Cerebellar cortex (tissue), 1 donor: ENCODE data around the gene CKLF.
A peak's percentile ranks its signal among the peaks of the same experiment; 100 is the strongest.

Experiments used
- DNase-seq: peaks from one replicate; pipeline ENCODE4 v3.0.0-alpha.2; 2015; ENCODE audit warnings: low spot score

CKLF gene

DNA sequence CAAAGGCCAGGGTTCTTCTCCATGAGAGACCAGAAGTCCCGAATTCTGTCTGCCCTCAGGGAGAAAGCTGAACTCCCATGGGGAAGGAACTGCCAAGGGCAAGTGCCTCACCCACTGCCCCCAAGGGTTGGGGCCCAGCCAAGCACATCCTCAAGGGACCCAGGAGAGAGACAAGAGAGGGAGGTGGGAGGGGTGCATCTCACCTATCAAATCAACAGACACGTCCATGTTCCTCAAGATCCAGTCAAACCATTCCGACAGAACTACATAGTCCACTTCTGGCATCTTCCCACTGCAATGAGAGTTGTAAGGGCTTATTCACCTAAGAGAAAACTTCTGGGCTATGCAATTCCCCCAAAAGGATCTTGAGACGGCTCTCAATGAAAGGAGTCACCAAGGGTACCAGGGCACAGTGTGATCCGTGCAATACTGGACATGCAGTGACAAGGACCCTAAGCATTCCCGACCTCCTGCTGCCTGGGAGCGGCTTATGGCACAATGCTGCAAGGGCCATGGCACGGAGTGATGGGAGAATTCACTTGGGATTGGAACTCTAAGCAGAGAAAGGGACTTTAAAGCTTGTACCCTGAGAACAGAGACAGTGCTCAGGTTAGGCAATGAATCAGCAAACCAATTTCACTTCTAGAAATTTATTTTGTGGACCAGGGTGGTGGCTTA, 34.7 kb upstream of the CKLF start:
- DNase-seq: no peak

DNA sequence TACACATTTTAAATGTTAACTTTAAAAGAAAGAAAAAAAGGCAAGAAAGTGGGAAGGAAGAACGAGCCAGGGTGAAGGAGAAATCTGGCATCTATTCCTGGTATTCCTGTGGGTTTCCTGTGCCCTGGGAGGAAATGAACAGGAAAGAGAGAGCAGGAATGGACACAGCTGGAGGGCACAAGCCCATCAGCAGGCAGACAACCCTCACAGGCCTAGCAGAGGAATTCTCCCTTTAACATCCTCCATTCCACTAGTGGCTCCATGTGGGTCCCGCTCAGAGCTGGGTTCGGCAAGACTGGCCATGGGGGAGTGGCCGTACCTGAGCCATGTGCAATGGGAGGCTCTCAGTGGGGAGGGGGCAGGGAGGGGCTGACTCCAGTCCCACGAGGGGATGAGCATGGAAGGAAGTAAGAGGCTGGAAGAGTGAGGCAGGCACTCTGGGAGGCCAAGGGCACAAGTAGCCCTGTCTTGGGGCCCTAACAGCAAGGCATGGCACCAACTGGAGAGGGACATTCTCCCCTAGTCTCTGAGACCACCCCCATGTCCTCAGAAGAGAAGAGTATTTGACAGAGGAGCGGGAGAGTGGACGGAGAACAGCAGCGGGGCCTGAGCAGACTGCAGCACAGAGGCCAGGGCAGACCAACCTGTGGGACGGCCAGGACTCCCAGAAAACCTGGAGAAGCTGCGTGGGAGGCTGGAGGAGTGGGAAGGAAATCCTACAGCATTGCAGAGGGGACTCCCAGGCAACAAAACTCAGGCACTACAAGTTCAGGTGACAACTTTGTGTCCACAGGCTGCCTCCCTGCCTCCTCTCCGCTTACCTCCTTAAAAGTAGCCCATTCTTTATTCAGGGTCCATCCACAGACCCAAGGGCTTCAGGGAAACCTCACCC, 32.6 kb upstream of the CKLF start:
- DNase-seq: no peak

DNA sequence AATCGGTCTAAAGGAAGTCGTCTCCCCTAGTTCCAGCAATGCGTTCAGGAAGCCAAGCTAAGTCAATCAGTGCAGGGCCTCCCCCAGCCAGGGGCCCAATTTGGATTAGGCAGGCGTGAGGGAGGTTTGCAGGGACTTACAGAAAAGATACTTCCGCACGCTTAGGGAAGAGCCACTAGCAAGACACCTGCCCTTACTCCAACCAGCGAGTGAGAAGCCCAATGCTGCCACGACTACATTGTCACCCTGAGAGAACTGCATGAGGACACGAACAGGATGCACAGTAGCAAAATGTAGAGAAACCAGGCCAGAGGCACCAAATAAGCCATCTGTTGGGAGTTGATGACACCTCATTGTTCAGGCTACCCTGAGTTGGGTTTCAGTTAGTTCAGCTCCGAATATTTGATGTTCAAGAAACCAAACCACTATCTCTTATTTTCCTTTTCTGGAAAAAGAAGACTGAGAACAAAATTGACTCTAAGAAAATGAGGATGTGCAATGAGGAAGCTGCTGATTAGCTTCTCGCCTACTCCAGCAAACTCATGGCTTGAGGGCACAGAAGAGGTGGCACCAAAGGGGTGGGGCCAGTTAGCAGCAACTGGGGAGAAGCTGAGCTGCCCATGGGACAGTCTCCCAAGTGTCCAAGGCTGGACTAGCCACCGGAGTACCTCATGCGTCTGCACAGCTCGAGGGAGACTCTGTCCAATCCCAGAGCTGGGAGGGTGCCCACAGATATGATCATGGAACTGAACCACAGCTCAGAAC, 31.8 kb upstream of the CKLF start:
- no peak for DNase-seq

DNA sequence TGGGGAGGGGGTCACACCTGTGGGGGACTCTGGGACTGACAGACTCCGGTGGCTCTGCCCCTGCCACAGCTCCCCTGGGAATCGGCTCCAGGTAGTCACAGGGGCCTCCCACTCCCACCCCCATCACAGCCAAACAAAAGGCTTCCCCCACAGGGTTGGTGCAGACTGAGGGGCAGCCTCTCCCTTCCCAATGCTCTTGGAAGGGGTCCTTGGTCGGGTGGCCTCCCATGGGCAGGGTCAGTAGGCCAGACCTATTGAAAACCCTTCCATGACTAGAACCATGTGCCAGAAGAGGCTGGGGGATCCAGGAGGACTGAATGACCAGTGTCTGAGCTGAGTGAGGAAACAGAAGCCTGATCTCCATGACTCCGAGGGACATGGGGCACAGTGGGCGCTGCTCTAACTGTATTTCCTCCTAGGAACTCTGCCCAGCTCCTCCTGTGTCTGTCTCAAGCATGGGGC, 31.1 kb upstream of the CKLF start:
- no peak for DNase-seq

DNA sequence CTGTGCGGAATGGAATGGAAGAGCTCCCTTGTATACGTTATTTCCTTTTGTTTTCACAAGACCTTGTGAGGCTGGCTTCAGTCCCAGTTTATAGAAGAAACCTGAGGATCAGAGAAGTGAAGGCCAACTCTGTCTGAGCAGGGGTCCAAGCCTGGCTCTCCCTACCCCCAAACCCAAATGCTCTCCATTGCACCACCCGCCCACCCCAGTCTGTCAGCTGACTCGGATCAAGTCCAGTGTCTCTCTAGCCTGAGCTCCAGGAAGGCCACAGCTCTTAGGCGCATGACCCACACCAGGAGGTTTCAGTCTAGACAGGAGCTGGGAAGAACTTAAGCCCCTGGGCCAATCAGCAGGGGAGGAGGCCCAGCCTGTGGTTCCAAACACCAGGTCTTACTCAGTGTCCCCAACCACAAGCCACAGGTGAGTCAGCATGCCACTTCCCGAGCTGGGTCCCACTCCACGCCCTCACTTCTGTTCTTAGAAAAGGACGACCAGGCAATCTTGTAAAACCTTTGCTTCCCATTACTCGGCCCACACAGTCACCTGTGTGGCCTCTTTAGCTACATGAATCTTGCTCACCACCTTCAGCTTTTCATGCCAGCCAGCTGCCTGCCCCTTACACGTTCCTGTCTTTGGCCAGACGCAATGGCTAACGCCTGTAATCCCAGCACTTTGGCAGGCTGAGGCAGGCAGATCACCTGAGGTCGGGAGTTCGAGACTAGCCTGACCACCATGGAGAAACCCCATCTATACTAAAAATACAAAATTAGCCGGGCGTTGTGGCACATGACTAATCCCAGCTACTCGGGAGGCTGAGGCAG, 30.2 kb upstream of the CKLF start:
- DNase-seq: no peak

DNA sequence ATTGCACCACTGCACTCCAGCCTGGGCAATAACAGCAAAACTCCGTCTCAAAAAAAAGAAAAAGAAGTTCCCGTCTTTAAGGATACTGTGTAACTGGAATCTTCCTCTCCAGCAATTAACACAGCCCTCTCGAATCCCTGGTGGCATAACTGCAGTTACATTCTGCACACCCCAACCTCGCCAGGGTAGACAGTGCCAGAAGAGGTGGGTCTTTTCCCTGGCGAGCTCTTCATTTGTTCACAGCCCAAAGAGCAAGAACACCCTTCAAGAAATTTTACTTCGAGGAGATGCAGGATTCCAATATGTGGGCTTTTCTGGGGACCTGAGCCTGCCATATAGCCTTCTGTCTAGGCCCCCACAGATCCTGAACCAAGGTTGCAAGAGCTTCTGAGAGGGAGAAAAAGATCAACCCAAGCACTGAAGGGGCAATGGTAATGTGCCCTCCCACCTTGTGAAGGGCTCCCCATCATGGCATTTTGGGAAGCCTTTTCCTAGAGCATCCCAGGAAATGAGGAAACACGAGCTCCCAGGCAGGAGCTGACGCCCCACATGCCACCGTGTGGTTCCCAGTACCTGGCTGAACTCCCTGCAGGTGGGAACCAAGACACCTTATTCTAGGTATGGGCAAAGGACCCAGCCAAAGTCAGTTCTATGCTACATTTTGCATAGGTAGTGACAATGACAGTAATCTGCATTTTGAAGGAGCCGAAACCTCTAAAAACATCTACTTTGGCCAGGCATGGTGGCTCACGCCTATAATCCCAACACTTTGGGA, 29.4 kb upstream of the CKLF start:
- no peak for DNase-seq

DNA sequence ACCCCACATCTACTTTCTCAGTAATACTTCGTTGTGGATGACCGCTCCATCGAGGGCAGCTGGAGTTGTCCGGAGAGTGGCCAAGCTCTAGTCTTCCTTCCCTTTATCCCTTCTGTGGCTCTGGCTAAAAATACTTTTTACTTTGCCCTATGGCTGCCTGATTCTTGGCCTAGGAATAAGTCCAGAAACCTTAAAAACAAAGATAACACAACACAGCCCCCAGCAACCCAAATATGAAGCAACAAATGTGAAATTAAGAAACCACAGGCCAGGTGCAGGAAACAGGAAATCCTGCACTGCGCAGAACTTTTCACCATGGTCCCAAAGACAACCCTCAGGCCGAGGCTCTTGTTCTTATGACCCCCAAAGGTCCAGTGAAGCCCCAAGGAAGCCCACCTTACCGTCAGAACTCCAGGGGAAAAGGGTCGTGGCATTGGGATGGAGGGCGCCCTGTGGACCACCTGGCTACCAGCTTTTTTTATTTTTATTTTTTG, 28.5 kb upstream of the CKLF start:
- DNase-seq: no peak

DNA sequence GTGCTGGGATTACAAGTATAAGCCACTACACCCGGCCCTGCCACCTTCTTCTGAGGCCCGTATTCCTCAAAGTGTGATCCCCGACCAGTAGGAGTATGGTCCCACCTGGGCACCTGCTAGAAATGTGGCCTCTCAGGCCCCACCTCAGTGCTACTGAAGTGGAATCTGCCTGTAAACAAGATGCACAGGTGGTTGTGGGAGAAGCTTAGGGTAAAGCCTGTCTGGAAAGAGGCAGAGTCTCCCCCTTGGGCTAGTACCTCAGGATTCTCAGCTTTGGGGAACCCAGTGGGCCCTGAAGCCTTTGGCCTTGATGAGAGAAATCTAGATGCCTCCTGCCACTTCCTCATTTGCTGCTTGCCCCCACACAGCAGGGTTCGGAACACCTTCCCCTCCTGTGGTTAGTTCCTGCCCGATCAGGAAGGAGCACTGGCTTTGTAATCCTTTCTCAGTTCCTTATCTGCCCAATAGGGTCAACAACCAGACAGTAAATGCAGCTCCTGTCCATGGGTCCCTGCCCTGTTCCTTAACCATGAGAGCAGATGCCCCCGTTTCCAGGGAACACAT, 27.7 kb upstream of the CKLF start:
- no peak for DNase-seq

DNA sequence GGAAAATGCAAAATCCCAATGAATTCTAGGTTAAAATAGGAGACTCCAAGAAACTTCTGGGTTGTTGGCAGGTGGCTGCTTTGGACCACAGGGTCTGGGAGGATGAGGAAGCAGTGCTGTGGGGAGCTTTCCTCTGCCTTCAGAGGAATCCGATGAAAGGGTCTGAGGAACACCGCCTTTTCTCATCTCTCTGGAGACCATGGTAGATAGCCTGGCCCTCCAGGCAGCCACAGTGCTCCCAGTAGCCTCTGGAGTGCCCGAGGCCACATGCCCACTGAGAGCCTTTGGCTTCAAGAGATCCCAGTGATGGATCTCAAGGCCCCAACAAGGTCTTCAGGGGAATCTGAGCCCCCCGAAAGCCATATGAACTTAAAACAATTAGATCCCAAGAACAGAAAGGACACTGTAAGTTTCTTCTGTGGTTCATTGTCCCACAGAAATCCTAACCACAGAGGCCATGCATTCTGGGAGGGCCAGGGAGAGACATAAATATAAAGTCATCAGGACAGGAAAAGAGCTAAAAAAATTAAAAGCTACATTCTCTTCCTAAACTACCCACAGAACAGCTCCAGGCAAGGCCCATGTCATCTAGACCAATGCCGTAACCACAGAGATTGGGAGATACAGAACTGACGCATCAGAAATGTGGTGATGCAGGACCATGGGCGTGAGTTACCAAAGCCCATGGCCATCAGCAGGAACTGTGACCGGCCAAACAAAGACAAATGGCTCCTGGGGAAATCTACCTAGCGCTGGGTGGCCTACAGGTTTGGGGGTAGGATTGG, 26.8 kb upstream of the CKLF start:
- no peak for DNase-seq

DNA sequence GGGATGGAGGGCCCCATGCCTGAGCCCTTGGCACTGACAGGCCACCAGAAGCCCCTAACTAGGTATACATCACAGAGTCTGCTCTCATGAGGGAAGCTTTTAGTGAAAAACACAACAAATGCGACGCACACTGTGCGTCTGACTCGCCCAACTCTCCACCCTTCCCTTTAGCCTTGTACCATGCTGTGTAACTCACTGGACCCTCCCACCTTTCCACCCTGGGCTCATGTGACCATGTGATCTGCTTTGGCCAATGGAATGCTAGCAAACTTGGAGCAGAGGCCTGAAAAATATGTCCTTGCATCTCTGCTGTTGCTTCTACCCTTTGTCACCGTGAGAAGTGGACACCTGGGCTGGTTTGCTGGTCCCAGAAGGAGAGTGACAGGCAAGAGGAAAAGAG, 24.1 kb upstream of the CKLF start:
- DNase-seq: no peak

DNA sequence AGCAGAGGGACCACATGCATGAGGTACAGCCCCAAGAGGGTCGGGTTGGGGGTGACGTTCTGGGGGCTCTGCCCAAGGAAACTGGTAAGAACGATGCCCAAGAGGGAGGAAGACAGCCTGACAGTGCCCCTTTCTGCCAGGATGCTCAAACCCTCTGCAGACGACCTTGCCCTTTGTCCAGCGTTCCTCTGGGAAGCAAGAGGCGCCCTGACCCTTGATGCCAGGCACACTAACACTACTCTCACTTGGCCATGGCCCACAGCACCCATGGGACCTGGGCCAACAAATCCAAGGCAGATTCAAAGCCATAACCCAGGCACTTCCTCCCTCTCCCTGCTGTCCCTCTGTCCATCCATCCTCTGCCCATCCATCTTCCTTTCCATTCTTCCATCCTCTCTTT, 22.9 kb upstream of the CKLF start:
- DNase-seq: no peak

DNA sequence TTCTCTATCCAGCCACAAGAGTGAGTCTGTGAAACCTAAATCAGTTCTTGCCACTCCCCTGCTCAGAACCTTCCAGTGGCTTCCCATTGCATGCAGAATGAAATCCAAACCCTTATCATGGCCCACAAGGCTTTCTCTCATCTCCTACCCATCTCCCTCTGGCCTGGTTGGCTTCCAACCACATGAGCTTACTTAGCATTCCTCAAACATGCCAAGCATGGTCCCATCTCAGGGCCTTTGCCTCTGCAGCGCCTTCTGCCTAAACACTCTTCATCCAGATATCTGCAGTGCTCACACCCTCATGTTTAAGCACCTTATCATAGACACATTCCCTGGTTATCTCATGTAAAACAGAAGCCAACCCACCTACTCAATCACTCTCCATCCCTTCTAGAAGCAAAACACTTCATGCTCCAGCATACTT, 18.0 kb upstream of the CKLF start:
- DNase-seq: no peak

DNA sequence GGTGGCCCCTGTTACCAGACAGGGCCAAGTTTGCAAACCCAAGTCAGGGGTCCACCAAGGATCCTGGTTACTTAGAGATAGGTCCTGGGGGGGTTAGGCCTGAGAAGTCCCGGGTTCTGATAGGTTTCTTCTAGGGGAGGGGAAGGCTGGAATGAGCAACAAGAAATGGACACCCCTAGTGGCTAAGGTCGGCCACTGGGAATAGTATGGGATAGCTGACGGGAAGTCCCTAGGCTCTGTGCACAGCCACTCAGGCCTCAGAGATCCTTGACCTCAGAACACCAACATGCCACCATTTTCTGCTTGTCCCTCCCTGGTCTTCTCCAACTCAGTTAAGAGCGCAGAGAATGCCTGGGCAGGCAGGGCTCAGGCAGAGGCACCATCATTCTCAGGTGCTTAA, 15.9 kb upstream of the CKLF start:
- DNase-seq: no peak

DNA sequence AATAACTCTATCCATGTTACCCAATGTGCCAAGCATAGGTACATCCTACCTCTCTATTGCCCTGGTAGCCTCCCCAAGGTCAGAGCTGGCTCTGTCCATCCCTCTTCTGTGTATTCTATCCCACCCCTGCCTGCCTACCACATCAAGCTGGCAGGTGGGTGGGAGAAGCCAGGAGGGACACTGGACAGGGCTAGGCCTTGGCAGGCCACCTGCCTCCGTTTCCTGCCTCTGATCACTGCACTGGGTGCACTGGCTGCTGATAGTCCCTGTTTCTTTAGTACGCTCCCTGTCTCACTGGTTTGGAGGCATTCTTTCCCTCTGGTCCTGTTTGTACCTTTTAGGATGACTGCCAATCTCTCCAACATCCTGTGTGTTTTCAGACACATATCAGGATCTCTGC, 15.1 kb upstream of the CKLF start:
- no peak for DNase-seq

DNA sequence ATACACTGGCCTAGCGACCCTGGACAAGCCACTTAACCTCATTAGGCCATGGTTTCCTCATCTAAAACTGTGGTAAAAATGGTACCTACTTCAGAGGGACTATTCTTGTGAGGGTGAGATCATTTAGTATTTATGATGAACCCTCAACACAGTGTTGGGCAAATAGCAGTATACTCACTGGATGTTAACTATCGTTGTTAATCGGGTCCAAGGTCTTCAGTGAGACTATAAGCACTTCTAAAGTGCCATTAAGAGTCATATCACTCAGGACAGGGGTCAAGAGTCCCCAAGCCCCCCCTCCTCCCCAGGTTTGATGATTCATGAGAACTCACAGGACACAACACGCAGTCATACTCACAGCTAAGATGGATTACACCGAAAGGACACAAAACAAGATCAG, 13.5 kb upstream of the CKLF start:
- no peak for DNase-seq

DNA sequence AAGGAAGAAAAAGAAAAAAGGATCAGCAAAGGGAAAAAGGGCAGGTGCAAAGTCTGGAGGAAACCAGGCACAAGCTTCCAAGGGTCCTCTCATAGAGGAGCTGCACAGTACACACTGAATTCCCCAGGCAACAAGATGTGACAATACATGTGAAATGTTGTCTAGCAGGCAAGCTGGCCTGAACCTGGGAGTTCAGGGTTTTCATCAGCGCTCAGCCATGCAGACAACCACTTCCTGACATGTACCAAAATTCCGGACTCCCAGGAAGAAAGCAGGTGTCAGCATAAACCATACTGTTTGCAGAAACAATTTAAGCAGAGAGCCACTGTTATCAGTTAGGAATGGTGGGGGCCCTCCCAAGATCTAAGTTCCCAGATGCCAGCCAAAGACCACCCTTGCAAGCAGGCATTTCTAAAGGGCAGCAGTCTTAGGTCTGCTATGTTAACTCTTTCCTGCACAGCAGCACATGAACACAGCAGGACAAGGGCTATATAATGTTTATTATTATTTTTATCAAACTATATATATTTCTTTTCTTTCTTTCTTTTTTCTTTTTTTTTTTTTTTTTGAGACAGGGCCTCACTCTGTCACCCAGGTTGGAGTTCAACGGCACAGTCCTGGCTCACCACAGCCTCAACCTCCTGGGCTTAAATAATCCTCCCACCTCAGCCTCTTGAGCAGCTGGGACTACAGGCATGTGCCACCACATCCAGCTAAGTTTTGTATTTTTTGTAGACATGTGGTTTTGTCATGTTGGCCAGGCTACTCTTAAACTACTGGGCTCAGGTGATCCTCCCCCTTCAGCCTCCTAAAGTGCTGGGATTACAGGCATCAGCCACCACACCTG, 12.5 kb upstream of the CKLF start:
- peak; percentile 76 for DNase-seq

DNA sequence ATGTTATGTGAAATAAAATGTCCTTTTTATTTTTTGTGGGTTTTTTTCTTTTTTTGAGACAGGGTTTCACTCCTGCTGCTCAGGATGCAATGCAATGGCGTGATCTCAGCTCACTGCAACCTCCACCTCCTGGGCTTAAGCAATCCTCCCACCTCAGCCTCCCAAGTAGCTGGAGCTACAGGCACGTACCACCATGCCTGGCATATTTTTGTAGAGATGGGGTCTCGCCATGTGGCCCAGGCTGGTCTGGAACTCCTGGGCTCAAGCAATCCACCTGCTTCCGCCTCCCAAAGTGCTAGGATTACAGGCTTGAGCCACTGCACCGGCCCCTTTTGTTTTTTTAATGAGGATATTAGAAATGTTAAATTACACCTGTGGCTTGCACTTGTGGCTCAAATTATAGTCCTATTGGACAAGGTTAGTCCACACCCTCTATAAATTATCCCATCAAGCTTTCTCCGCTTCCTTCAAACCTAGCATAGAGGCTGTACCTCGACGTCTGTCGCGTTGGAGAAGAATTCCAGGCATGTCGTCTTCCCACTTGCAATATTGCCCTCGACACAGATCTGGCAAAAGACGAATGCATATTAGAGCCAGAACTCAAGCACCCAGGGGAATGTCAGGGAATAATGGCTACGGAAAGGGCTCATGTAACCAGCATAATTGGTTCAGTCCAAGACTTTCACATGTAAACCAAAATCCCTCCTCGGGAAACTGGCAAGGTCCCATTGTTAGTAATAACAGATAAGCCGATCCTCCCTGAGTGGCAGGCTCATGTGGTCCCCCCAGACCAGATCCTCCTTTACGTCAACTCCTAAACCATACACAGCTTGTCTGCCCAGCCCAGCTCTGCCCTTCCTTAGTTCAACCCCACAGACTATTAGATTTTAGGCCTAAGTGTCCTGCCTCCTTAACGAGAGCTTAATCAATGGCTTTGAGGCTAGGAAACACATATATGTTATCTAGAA, 10.7 kb upstream of the CKLF start:
- no peak for DNase-seq

DNA sequence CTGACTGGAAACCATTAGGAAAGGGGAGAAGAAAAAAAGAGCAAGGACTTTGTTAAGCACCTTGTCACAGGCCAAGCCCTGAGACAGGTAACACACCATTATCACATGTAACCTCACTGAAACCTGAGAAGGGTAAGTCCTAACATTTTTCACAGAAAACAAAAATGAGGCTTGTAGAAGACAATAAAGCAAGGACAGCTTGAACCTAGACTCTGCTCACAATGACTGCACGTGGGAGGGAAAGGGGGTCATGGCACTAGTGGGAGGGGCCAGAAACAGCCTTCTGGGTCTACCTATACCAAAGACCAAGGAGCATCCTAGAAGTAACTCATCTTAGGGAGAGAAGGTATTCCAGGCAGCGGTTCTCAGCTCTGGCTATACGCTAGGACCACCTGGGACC, 10.0 kb upstream of the CKLF start:
- DNase-seq: no peak
